H1 (cell line): Measurements from ENCODE around the gene PSMC2.

Experiments
- ATF3 ChIP-seq: IDR thresholded peaks from 2 replicates; pipeline ENCODE4 v1.6.1; 2011; ENCODE audit warnings: low read depth, mild to moderate bottlenecking, low read length; ENCODE audit not compliant: insufficient read depth
- CHD2 ChIP-seq: IDR thresholded peaks from 2 replicates; pipeline ENCODE4 v1.6.1; 2012; ENCODE audit warnings: low read length, improper control_type of control experiment
- CTCF ChIP-seq, 3 experiments: IDR thresholded peaks; 1 replicate in 2 of 3; 2 replicates in 1 of 3; pipeline versions ENCODE4 v1.5.1 to v1.6.1; 2011; ENCODE audit warnings: low read length in 3 of 3, mild to moderate bottlenecking in 3 of 3, inconsistent platforms in 2 of 3, low read depth in 1 of 3, moderate library complexity in 1 of 3; ENCODE audit not compliant: insufficient read depth in 1 of 3; ENCODE audit errors: control extremely low read depth in 1 of 3
- JUND ChIP-seq: IDR thresholded peaks from 2 replicates; pipeline ENCODE4 v1.6.1; 2011; ENCODE audit warnings: mild to moderate bottlenecking, improper control_type of control experiment, low read length
- MAX ChIP-seq: IDR thresholded peaks from 2 replicates; pipeline ENCODE4 v1.6.1; 2012; ENCODE audit warnings: inconsistent platforms
- PHF8 ChIP-seq: fragments of 200-600 bp; sonication (generic); conservative IDR thresholded peaks from 2 replicates; pipeline ENCODE4 v1.7.1; 2012; ENCODE audit warnings: low read depth, mild to moderate bottlenecking, inconsistent platforms, low read length, moderate library complexity
- RAD21 ChIP-seq, 2 experiments: IDR thresholded peaks in 1 of 2; conservative IDR thresholded peaks in 1 of 2; 2 replicates each; pipeline ENCODE4 v1.6.1; 2011; ENCODE audit warnings: low read depth in 2 of 2, low read length in 2 of 2, improper control_type of control experiment in 1 of 2, inconsistent platforms in 1 of 2, mild to moderate bottlenecking in 1 of 2, moderate library complexity in 1 of 2
- RXRA ChIP-seq: IDR thresholded peaks from 2 replicates; pipeline ENCODE4 v1.6.1; 2011; ENCODE audit warnings: low read depth, mild to moderate bottlenecking, low read length, moderate library complexity; ENCODE audit not compliant: insufficient read depth
- TAF1 ChIP-seq: IDR thresholded peaks from 2 replicates; pipeline ENCODE4 v1.6.1; 2011; ENCODE audit warnings: mild to moderate bottlenecking, low read depth, low read length
- TBP ChIP-seq: IDR thresholded peaks from 2 replicates; pipeline ENCODE4 v1.6.1; 2011; ENCODE audit warnings: low read depth, low read length, improper control_type of control experiment
- YY1 ChIP-seq: IDR thresholded peaks from 2 replicates; pipeline ENCODE4 v1.6.1; 2011; ENCODE audit warnings: low read depth, mild to moderate bottlenecking, low read length

- no peak for TF ChIP-seq CTCF (IDR thresholded peaks at IDR 0.05; ENCODE audit: control extremely low read depth in 1 of 3, insufficient read depth in 1 of 3, low read depth in 1 of 3, low read length in 3 of 3)
- no peak for TF ChIP-seq PHF8
- TF ChIP-seq ATF3 = no peak
- TF ChIP-seq RXRA = no peak
- TF ChIP-seq RAD21 (IDR thresholded peaks at IDR 0.05 in 1 of 2, conservative IDR thresholded peaks at IDR 0.05 in 1 of 2; ENCODE audit: low read depth in 2 of 2, low read length in 2 of 2) = no peak
- TF ChIP-seq YY1 = no peak
- no peak for TF ChIP-seq JUND
- TF ChIP-seq TBP = no peak
- TF ChIP-seq MAX = no peak
- TF ChIP-seq TAF1 = no peak
- TF ChIP-seq CHD2 = no peak
Observed at GRCh38 chr7:103341466-103341865, 6.0 kb upstream of the PSMC2 start.
